HepG2 (cell line): ENCODE results near the gene DNAJB2. TPM values are rescaled to one million over a fixed set of nuclear protein-coding genes. Genes with fewer than 3 reads are reported as not detected.

Source experiments
- ATF4 ChIP-seq, 2 experiments: fragments of 450-650 bp in 1 of 2; sonication (generic) in 1 of 2; formaldehyde crosslinking; IDR thresholded peaks; 2 replicates each; pipeline versions ENCODE4 v1.5.0 to v1.8.0; 2020 to 2022; ENCODE audit warnings: mild to moderate bottlenecking in 1 of 2, missing genetic modification reagents in 1 of 2
- CEBPB ChIP-seq: IDR thresholded peaks from 2 replicates; pipeline ENCODE4 v1.6.1; 2011; ENCODE audit warnings: low read depth, low read length, improper control_type of control experiment, borderline replicate concordance
- NPAS2 ChIP-seq: sonication (generic); formaldehyde crosslinking; IDR thresholded peaks from 2 replicates; pipeline ENCODE4 v1.8.0; 2022; ENCODE audit warnings: mild to moderate bottlenecking, missing genetic modification reagents, borderline replicate concordance
- PRDM15 ChIP-seq: sonication (generic); formaldehyde crosslinking; IDR thresholded peaks from 2 replicates; pipeline ENCODE4 v1.4.0; 2020; ENCODE audit warnings: missing genetic modification reagents
- RNF219 ChIP-seq: sonication (generic); formaldehyde crosslinking; IDR thresholded peaks from 2 replicates; pipeline ENCODE4 v1.5.0; 2020; ENCODE audit warnings: mild to moderate bottlenecking, missing genetic modification reagents
- ZBTB20 ChIP-seq: sonication (generic); formaldehyde crosslinking; IDR thresholded peaks from 2 replicates; pipeline ENCODE4 v1.8.1; 2023; ENCODE audit warnings: missing genetic modification reagents, low read depth, mild to moderate bottlenecking, borderline replicate concordance
- ZBTB37 ChIP-seq: sonication (generic); formaldehyde crosslinking; IDR thresholded peaks from 2 replicates; pipeline ENCODE4 v1.4.0; 2020; ENCODE audit warnings: mild to moderate bottlenecking, missing genetic modification reagents
- ZBTB39 ChIP-seq: sonication (generic); formaldehyde crosslinking; IDR thresholded peaks from 2 replicates; pipeline ENCODE4 v1.5.0; 2020; ENCODE audit warnings: missing genetic modification reagents
- ZNF282 ChIP-seq: fragments of 450-650 bp; IDR thresholded peaks from 2 replicates; pipeline ENCODE4 v1.6.1; 2018; ENCODE audit not compliant: partially characterized antibody
- ZNF772 ChIP-seq: sonication (generic); formaldehyde crosslinking; IDR thresholded peaks from 2 replicates; pipeline ENCODE4 v1.5.0; 2020; ENCODE audit warnings: mild to moderate bottlenecking, missing genetic modification reagents
- ZNF784 ChIP-seq: sonication (generic); formaldehyde crosslinking; IDR thresholded peaks from 2 replicates; pipeline ENCODE4 v1.5.1; 2020; ENCODE audit warnings: missing genetic modification reagents, mild to moderate bottlenecking, borderline replicate concordance
- ZSCAN22 ChIP-seq: sonication (generic); formaldehyde crosslinking; IDR thresholded peaks from 2 replicates; pipeline ENCODE4 v1.4.0; 2020; ENCODE audit warnings: mild to moderate bottlenecking, missing genetic modification reagents
- polyA plus RNA-seq, 8 experiments: library from polyadenylated mRNA; depleted of rRNA in 3 of 8; stranded (reverse) in 7 of 8; unstranded in 1 of 8; fragments of >200 nt; fragmentation: Illumina TruSeq in 4 of 8; extraction: Trizol in 4 of 8; gene quantifications; 2 replicates each; pipeline versions ENCODE4 v1.2.1 to v1.2.3, GENCODE V29; 2011 to 2016; ENCODE audit warnings: low read depth in 4 of 8, missing spikeins in 1 of 8, mixed read lengths in 1 of 8; ENCODE audit not compliant: insufficient read depth in 1 of 8
- total RNA-seq, 5 experiments: library from RNA; depleted of rRNA; stranded (reverse); fragments of >200 nt; fragmentation: Illumina TruSeq; extraction: Trizol; gene quantifications; 2 replicates each; pipeline ENCODE4 v1.2.3, GENCODE V29; 2016; ENCODE audit warnings: low read depth in 1 of 5

Gene DNAJB2
- total and polyA plus RNA-seq, 2 of the 13 experiments (the other 11 are each of a cell fraction or from before 2014, with no cell fraction given) = 21.3 to 31.1 TPM

GRCh38 chr2:219277703-219278654 lies 1.2 kb upstream of the DNAJB2 start (continued):
- TF ChIP-seq ZBTB37 = no peak
- TF ChIP-seq ZBTB39 (CRISPR knock-in tag) = no peak
- TF ChIP-seq ZSCAN22 = 0 out of 2 replicates have a peak, but pooled peaks have one; percentile 33
- TF ChIP-seq PRDM15 (CRISPR knock-in tag) = no peak
- no peak for TF ChIP-seq ZNF784 (CRISPR knock-in tag)
- TF ChIP-seq CEBPB = no peak
- no peak for TF ChIP-seq ZNF282
- TF ChIP-seq ZBTB20 (CRISPR knock-in tag) = no peak
- TF ChIP-seq ZNF772 (CRISPR knock-in tag) = no peak
- TF ChIP-seq NPAS2 (CRISPR knock-in tag) = no peak
- no peak for TF ChIP-seq ATF4 (CRISPR knock-in tag; IDR thresholded peaks at IDR 0.05)
- TF ChIP-seq RNF219 (CRISPR knock-in tag) = no peak
